ENCODE measurements around the gene FLNB.

The FLNB gene

GRCh38 chr3:58010562-58010961, 2.3 kb downstream of the FLNB start:
- TF ChIP-seq REST (IDR thresholded peaks at IDR 0.05; ENCODE audit: low read depth) = no peak
- no peak for TF ChIP-seq CEBPB (IDR thresholded peaks at IDR 0.05)
- no peak for TF ChIP-seq USF1 (IDR thresholded peaks at IDR 0.05)
- no peak for TF ChIP-seq YY1 (IDR thresholded peaks at IDR 0.05; ENCODE audit: low read depth)
- no peak for TF ChIP-seq MAX (IDR thresholded peaks at IDR 0.05)
- no peak for TF ChIP-seq EGR1 (IDR thresholded peaks at IDR 0.05)
- no peak for TF ChIP-seq TEAD4 (IDR thresholded peaks at IDR 0.05)
- no peak for TF ChIP-seq TAF1 (IDR thresholded peaks at IDR 0.05; ENCODE audit: low read depth)
- no peak for TF ChIP-seq ZBTB7A (IDR thresholded peaks at IDR 0.05; ENCODE audit: low read depth)
- TF ChIP-seq CREB1 (IDR thresholded peaks at IDR 0.05; ENCODE audit: low read depth) = no peak
- no peak for TF ChIP-seq RAD21 (IDR thresholded peaks at IDR 0.05; ENCODE audit: low read depth)
- no peak for TF ChIP-seq TCF12 (IDR thresholded peaks at IDR 0.05; ENCODE audit: low read depth)
- no peak for TF ChIP-seq FOXM1 (IDR thresholded peaks at IDR 0.05; ENCODE audit: borderline replicate concordance, low read depth)
- no peak for TF ChIP-seq NFIC (IDR thresholded peaks at IDR 0.05)

GRCh38 chr3:58011580-58011979, 3.4 kb downstream of the FLNB start:
- no peak for TF ChIP-seq REST (IDR thresholded peaks at IDR 0.05; ENCODE audit: low read depth)

GRCh38 chr3:58012302-58012701, 4.1 kb downstream of the FLNB start:
- TF ChIP-seq TAF1 (IDR thresholded peaks at IDR 0.05; ENCODE audit: low read depth) (no peak), ZBTB7A (IDR thresholded peaks at IDR 0.05; ENCODE audit: low read depth) (no peak), EP300 (IDR thresholded peaks at IDR 0.05; ENCODE audit: borderline replicate concordance) (no peak), CEBPB (IDR thresholded peaks at IDR 0.05) (no peak), MAX (IDR thresholded peaks at IDR 0.05) (no peak), TCF12 (IDR thresholded peaks at IDR 0.05; ENCODE audit: low read depth) (no peak), TEAD4 (IDR thresholded peaks at IDR 0.05) (no peak), REST (IDR thresholded peaks at IDR 0.05; ENCODE audit: low read depth) (no peak), NFIC (IDR thresholded peaks at IDR 0.05) (no peak), EGR1 (IDR thresholded peaks at IDR 0.05) (no peak), CREB1 (IDR thresholded peaks at IDR 0.05; ENCODE audit: low read depth) (no peak), RAD21 (IDR thresholded peaks at IDR 0.05; ENCODE audit: low read depth) (no peak), FOXM1 (IDR thresholded peaks at IDR 0.05; ENCODE audit: borderline replicate concordance, low read depth) (no peak), YY1 (IDR thresholded peaks at IDR 0.05; ENCODE audit: low read depth) (no peak)

GRCh38 chr3:58013099-58013498, 4.9 kb downstream of the FLNB start:
- TF ChIP-seq TEAD4 (IDR thresholded peaks at IDR 0.05) (no peak), CEBPB (IDR thresholded peaks at IDR 0.05) (no peak), EGR1 (IDR thresholded peaks at IDR 0.05) (no peak), TAF1 (IDR thresholded peaks at IDR 0.05; ENCODE audit: low read depth) (no peak), FOXM1 (IDR thresholded peaks at IDR 0.05; ENCODE audit: borderline replicate concordance, low read depth) (no peak), RAD21 (IDR thresholded peaks at IDR 0.05; ENCODE audit: low read depth) (no peak), TCF12 (IDR thresholded peaks at IDR 0.05; ENCODE audit: low read depth) (no peak), USF1 (IDR thresholded peaks at IDR 0.05) (no peak), ZBTB7A (IDR thresholded peaks at IDR 0.05; ENCODE audit: low read depth) (no peak)

Data from Ishikawa (cell line).